Calu3 (cell line): ENCODE measurements around the gene SPSB1. TPM values are rescaled to one million over a fixed set of nuclear protein-coding genes. Genes with fewer than 3 reads are reported as not detected.

Experiments used
- BruUV-seq: library from RNA; stranded (reverse); fragments of 400-500 nt; replicated peaks from 2 replicates; lab custom pipeline; 2021; lab: Mats Ljungman, UMichigan
- CTCF ChIA-PET: fragments of 300-600 bp; sonication (Branson Sonifier 250); formaldehyde crosslinking; loops from one replicate; lab custom pipeline; 2022; ENCODE audit warnings: antibody characterized with exemption; lab: Charles Lee
- DNase-seq: peaks from one replicate; pipeline ENCODE4 v3.0.0; 2022
- H3K27ac Mint-ChIP-seq: one replicate; pipeline ENCODE4 v1.8.0; 2022; ENCODE audit warnings: mixed read lengths; ENCODE audit not compliant: unreplicated experiment
- H3K27me3 Mint-ChIP-seq: one replicate; pipeline ENCODE4 v1.8.0; 2022; ENCODE audit warnings: mixed read lengths; ENCODE audit not compliant: unreplicated experiment
- H3K36me3 Mint-ChIP-seq: one replicate; pipeline ENCODE4 v1.8.0; 2022; ENCODE audit warnings: mild to moderate bottlenecking, moderate library complexity, mixed read lengths; ENCODE audit not compliant: insufficient read depth, unreplicated experiment
- H3K4me1 Mint-ChIP-seq: one replicate; pipeline ENCODE4 v1.8.0; 2022; ENCODE audit warnings: mild to moderate bottlenecking, low read depth, mixed read lengths; ENCODE audit not compliant: unreplicated experiment
- H3K4me3 Mint-ChIP-seq: one replicate; pipeline ENCODE4 v1.8.0; 2022; ENCODE audit warnings: mild to moderate bottlenecking, low read depth, moderate library complexity, mixed read lengths; ENCODE audit not compliant: unreplicated experiment
- H3K9me3 Mint-ChIP-seq: one replicate; pipeline ENCODE4 v1.8.0; 2022; ENCODE audit warnings: low read depth, mixed read lengths; ENCODE audit not compliant: unreplicated experiment
- CTCF ChIP-seq: fragments of 200-600 bp; IDR thresholded peaks from one replicate; pipeline ENCODE4 v1.8.0; 2022; ENCODE audit warnings: antibody characterized with exemption; ENCODE audit not compliant: unreplicated experiment
- intact Hi-C: fragments of 100-400 bp; cut with micrococcal nuclease; formaldehyde crosslinking; loops from one replicate; pipeline ENCODE4 v1.10.0; 2022; ENCODE audit not compliant: unreplicated experiment
- total RNA-seq: library from RNA; stranded (reverse); gene quantifications from 2 replicates; pipeline ENCODE4 v1.2.3, GENCODE V29; 2022

Gene SPSB1
- total RNA-seq, 1 experiment from 2014 or later: 4.9 TPM

DNA sequence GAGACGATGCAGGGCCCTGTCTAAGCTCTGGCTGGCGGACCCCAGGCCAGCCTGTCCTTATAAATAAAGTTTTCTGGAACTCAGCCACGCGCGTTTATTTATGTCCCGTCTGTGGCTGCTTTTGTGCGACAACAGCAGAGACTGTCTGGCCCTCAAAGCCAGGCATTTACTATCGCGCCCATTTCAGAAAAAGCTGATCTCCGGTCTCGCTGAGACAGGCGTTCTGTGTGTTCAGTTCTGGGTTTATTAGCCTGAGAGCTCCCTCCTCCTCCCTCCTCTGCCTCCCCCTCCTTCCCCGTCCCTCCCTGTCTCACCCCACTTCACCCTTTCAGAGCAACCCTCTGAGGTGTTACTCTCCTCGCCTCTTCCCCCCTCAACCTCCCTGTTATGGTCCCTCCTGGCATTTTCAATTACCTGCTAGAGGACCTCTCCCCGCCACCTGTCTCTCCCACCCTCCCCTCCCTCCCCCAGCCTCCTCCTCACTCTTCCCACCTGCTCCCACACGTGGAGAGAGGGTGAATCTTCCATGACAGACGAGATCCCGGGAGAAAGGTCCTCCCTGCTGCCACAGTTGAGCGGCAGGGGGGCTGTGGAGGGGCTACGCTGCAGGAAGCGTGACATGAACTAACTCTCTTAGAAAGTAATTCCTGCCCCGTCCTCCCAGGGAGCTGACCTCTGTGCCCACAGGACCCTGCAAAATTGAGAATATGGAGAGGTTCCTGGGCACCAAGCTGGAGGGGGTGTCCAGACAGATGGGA, 59.9 kb downstream of the SPSB1 start:
- Mint-ChIP-seq H3K9me3 (peaks cover 4% of the 10 kb centered on the region), H3K4me1 (peaks cover 16% of the 10 kb centered on the region), H3K27me3 (no peaks in the 10 kb centered on the region), H3K27ac (no peak overlapping the region), H3K4me3 (no peak overlapping the region), H3K36me3 (peaks cover 5% of the 10 kb centered on the region)
- CTCF ChIA-PET: interaction anchor here (0.6 kb wide), 1 partner anchor 26 kb away, joined by 3 read pairs; no protein-coding TSS in a partner anchor
- no peak for TF ChIP-seq CTCF
- no peak for DNase-seq
- intact Hi-C loops: no loop called here
- BruUV-seq: no TSS peak

DNA sequence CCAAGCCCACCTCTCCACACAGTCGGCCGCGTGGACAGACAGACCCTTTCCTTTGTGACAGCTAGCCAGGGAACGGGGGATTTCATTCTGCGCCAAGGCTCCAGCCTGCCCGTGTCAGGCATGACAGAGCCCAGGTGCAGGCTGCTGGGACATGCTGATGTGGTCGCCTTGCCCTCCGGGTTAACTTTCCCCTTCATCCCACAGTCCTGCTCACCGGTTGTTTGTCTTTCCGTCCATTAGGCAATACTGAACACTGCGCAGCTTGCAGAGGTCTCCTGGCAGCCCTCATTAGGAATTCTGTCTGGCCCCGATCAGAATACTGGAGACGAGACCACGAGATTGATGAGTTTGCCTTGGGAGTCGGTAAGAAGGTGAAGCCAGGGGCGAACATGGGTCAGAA, 62.8 kb downstream of the SPSB1 start:
- H3K4me1 Mint-ChIP-seq: peaks cover 7% of the 10 kb centered on the region
- TF ChIP-seq CTCF: no peak
- BruUV-seq: no TSS peak
- H3K27ac Mint-ChIP-seq: no peak overlapping the region
- peaks cover 4% of the 10 kb centered on the region for H3K9me3 Mint-ChIP-seq
- H3K27me3 Mint-ChIP-seq: no peaks in the 10 kb centered on the region
- no peak for DNase-seq
- no peak overlapping the region for H3K4me3 Mint-ChIP-seq
- intact Hi-C loops: no loop called here
- CTCF ChIA-PET: no interaction called here
- H3K36me3 Mint-ChIP-seq: no peaks in the 10 kb centered on the region

GRCh38 chr1:9356021-9356420, 63.3 kb downstream of the SPSB1 start:
- no peak for TF ChIP-seq CTCF
- intact Hi-C loops: no loop called here
- H3K27ac Mint-ChIP-seq: no peak overlapping the region
- H3K4me3 Mint-ChIP-seq: no peak overlapping the region
- no peak for DNase-seq
- H3K9me3 Mint-ChIP-seq: peaks cover 4% of the 10 kb centered on the region
- CTCF ChIA-PET: no interaction called here
- no peaks in the 10 kb centered on the region for H3K27me3 Mint-ChIP-seq
- no TSS peak for BruUV-seq
- H3K4me1 Mint-ChIP-seq: peaks cover 7% of the 10 kb centered on the region
- no peaks in the 10 kb centered on the region for H3K36me3 Mint-ChIP-seq

DNA sequence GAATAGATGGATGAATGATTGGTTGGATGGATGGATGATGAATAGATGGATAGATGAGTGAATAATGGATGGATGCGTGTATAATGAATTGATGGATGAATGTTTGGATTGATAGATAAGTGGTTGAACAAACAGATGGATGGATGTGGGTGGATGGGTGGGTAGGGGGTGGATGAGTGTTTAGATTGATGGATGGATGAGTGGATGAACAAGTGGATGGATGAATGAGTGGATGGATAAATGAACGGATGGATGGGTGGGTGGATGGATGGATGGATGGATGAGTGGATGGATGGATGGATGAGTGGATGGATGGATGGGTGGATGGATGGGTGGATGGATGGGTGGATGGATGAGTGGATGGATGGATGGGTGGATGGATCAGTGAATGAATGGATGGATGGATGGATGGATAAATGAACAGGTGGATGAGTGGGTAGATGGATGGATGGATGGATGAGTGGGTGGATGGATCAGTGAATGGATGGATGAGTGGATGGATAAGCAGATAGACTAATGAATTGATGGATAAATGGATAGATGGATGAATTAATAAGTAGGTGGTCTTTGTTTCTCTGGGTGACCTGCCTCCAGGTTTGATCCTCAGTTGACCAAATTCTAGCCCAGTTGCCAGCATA, 64.3 kb downstream of the SPSB1 start:
- intact Hi-C loops: no loop called here
- no peaks in the 10 kb centered on the region for H3K27me3 Mint-ChIP-seq
- H3K36me3 Mint-ChIP-seq: no peaks in the 10 kb centered on the region
- H3K4me1 Mint-ChIP-seq: no peaks in the 10 kb centered on the region
- H3K4me3 Mint-ChIP-seq: no peak overlapping the region
- CTCF ChIA-PET: no interaction called here
- H3K27ac Mint-ChIP-seq: no peak overlapping the region
- no TSS peak for BruUV-seq
- no peak for DNase-seq
- peaks cover 4% of the 10 kb centered on the region for H3K9me3 Mint-ChIP-seq
- no peak for TF ChIP-seq CTCF
